HL-60/S4 (cell line): ENCODE measurements around the gene PLXND1.
"Not testable (repeated sequence)": the region's sequence is repeated elsewhere in the genome, so short reads cannot be mapped to it uniquely, and the experiment has no call there.

Experiments used
- in situ Hi-C: fragments of 300-500 bp; cut with MboI; formaldehyde crosslinking; loops from 2 replicates; pipeline ENCODE4 v1.14.3; 2022; ENCODE audit warnings: low sequenced_read_pairs

The PLXND1 gene

DNA sequence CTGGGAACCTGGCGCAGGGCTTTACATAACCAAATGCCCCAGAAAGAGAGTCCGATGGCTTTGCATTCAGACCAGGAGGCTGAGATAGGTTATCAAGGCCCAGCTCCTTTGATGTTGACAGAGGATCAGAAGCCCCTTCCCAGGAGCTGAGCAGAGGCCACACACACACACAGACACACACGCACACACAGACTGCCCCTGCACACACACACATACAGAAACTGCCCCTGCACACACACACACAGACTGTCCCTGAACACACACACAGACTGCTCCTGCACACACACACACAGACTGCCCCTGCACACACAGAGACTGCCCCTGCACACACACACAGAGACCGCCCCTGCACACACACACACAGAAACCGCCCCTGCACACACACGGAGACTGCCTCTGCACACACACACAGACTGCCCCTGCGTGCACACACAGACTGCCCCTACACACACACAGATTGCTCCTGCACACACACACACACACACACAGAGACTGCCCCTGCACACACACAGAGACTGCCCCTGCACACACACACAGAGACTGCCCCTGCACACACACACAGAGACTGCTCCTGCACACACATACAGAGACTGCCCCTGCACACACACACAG is 90.5 kb downstream of the PLXND1 start:
- in situ Hi-C loops = not testable (repeated sequence)

- in situ Hi-C loops = not testable (repeated sequence)
Measured at GRCh38 chr3:129515108-129515820, 91.2 kb downstream of the PLXND1 start.

DNA sequence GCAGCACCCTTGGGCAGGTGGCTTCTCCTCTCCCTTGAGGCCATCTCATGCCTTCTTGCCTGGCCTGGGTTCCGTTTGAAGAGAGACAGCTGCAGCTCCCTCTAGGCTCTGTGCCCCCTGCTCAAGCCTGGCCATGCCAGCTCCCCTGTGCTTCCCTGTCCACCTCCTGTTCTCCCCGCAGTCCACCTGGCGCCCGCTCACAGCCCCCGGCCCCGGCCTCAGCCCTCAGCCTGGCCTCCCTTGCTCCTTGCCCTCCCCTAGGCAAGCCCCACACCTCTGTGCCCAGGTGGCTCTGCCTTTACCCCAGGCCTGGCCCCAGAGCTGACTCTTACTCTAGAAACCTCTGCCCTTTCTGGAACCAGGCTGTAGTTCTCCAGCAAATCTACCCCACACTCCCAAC is 91.9 kb downstream of the PLXND1 start:
- in situ Hi-C loops = no loop called here

DNA sequence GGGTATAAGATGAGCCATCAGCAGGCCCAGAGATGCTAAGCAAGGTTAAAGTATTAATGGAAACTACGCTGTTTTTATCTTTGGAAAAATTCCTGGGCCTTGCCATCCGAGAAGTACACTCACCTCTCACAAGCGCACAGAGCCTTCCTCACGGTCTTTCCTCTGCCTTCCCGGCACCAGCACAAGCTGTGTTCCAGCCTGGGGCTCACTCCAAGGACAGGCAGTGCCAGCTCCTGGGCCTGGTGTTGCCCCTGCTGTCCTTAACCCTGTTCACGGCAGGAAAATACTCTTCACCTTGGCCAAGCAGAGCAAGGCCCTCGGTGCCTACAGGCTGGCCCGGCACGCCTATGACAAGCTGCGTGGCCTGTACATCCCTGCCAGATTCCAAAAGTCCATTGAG is 92.4 kb downstream of the PLXND1 start:
- in situ Hi-C loops = no loop called here

DNA sequence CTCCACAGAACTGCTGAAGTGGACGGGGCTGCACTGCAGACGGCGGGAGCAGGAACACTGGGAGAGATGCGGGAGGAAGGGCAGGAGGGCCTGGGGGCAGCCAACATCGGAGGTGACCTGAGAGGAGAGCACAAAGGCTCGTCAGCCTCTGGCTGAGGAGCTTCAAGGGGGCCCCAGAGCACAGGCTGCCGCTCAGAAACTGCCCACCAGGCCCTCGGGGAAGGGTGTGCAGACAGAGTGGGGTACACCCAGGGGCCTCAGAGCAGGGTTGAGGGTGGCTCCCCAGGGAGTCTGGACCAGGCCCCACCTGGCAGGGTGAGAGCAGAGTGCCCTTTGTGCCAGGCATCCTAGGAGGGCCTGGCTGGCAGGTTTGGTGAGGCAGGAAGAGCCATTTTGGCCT is 92.8 kb downstream of the PLXND1 start:
- in situ Hi-C loops = no loop called here

- in situ Hi-C loops = no loop called here
Measured at GRCh38 chr3:129512595-129512994, 93.9 kb downstream of the PLXND1 start.

- in situ Hi-C loops = no loop called here
Measured at GRCh38 chr3:129507181-129507831, 99.2 kb downstream of the PLXND1 start.

DNA sequence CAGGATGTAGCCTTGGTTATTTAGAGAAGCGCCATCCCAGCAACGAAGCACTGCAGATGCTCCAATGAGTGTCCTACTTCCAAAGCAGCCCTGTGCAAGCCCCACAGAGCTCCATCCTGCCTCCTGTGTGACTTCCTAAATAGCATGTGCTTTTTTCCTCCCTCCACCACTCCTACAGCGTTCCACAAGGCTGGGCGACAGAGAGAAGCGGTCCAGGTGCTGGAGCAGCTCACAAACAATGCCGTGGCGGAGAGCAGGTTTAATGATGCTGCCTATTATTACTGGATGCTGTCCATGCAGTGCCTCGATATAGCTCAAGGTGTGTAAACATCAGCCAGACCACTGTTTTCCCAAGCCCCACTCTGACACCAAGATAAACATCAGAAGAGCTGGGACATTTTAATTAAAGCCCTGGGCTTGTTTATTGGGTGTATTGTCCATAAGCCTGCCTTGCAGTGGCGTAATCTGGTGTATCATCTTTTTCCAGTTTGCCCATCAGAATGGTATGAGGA is 100.2 kb downstream of the PLXND1 start:
- in situ Hi-C loops = no loop called here

- in situ Hi-C loops = no loop called here
Measured at GRCh38 chr3:129505341-129505740, 101.1 kb downstream of the PLXND1 start.
